Activated naive CD4-positive, alpha-beta T cell treated with anti-CD3 and anti-CD28 coated beads for 36 hours (primary cell): Measurements from ENCODE around the gene FIGN. TPM values are rescaled to one million over a fixed set of nuclear protein-coding genes. Genes with fewer than 3 reads are reported as not detected.

Experiments
- CTCF ChIA-PET: fragments of 350-600 bp; sonication (Branson Sonifier 250); formaldehyde crosslinking; loops from one replicate; lab custom pipeline; 2021; ENCODE audit warnings: antibody characterized with exemption; lab: Charles Lee
- DNase-seq: peaks from one replicate; pipeline ENCODE4 v3.0.0-alpha.2; 2020
- H3K27ac Mint-ChIP-seq: one replicate; pipeline ENCODE4 v1.8.0; 2021; ENCODE audit warnings: mild to moderate bottlenecking, mixed read lengths
- H3K27me3 Mint-ChIP-seq: one replicate; pipeline ENCODE4 v1.8.0; 2021; ENCODE audit warnings: low read depth, mixed read lengths
- H3K36me3 Mint-ChIP-seq: one replicate; pipeline ENCODE4 v1.8.0; 2021; ENCODE audit warnings: low read depth, mixed read lengths
- H3K4me1 Mint-ChIP-seq: one replicate; pipeline ENCODE4 v1.8.0; 2021; ENCODE audit warnings: low read depth, mixed read lengths
- H3K4me3 Mint-ChIP-seq: one replicate; pipeline ENCODE4 v1.8.0; 2021; ENCODE audit warnings: mild to moderate bottlenecking, moderate library complexity, mixed read lengths
- H3K9me3 Mint-ChIP-seq: one replicate; pipeline ENCODE4 v1.8.0; 2021; ENCODE audit warnings: mixed read lengths
- intact Hi-C: fragments of 100-400 bp; cut with micrococcal nuclease; formaldehyde crosslinking; loops from one replicate; pipeline ENCODE4 v1.15.1; 2023
- total RNA-seq, 2 experiments: library from RNA; stranded (reverse); gene quantifications; one replicate each; pipeline ENCODE4 v1.2.3, GENCODE V29; 2021

Gene FIGN
- total RNA-seq, 2 experiments from 2014 or later, result not detected

- Mint-ChIP-seq H3K4me1 (peaks cover 4% of the 10 kb centered on the region), H3K4me3 (no peak overlapping the region)
- CTCF ChIA-PET, result no interaction called here
Observed at GRCh38 chr2:163733956-163734355, 1.9 kb downstream of the FIGN start.

GRCh38 chr2:163733301-163733938 is 2.4 kb downstream of the FIGN start:
- Mint-ChIP-seq H3K27me3 (peaks cover 22% of the 10 kb centered on the region), H3K27ac (no peak overlapping the region), H3K9me3 (no peaks in the 10 kb centered on the region), H3K4me1 (peaks cover 4% of the 10 kb centered on the region), H3K36me3 (peaks cover 2% of the 10 kb centered on the region), H3K4me3 (no peak overlapping the region)
- no peak for DNase-seq
- intact Hi-C loops, result no loop called here
- CTCF ChIA-PET, result no interaction called here

More at GRCh38 chr2:163733956-163734355, 1.9 kb downstream of the FIGN start:
- peaks cover 22% of the 10 kb centered on the region for H3K27me3 Mint-ChIP-seq
- DNase-seq, result no peak
- peaks cover 2% of the 10 kb centered on the region for H3K36me3 Mint-ChIP-seq
- H3K27ac Mint-ChIP-seq, result no peak overlapping the region
- intact Hi-C loops, result no loop called here
- H3K9me3 Mint-ChIP-seq, result no peaks in the 10 kb centered on the region

GRCh38 chr2:163732727-163733126 is 3.1 kb downstream of the FIGN start:
- peaks cover 4% of the 10 kb centered on the region for H3K4me1 Mint-ChIP-seq
- no peak overlapping the region for H3K4me3 Mint-ChIP-seq
- H3K36me3 Mint-ChIP-seq, result peaks cover 2% of the 10 kb centered on the region
- no peak for DNase-seq
- H3K27ac Mint-ChIP-seq, result no peak overlapping the region
- CTCF ChIA-PET, result no interaction called here
- H3K9me3 Mint-ChIP-seq, result no peaks in the 10 kb centered on the region
- peaks cover 21% of the 10 kb centered on the region for H3K27me3 Mint-ChIP-seq
- intact Hi-C loops, result no loop called here

- Mint-ChIP-seq H3K4me1 (peaks cover 4% of the 10 kb centered on the region), H3K4me3 (no peak overlapping the region), H3K27ac (no peak overlapping the region), H3K27me3 (peaks cover 13% of the 10 kb centered on the region), H3K36me3 (peaks cover 2% of the 10 kb centered on the region), H3K9me3 (no peaks in the 10 kb centered on the region)
- CTCF ChIA-PET, result no interaction called here
- intact Hi-C loops, result no loop called here
- no peak for DNase-seq
Observed at GRCh38 chr2:163731735-163732134, 4.1 kb downstream of the FIGN start.

GRCh38 chr2:163730556-163730955 is 5.3 kb downstream of the FIGN start:
- CTCF ChIA-PET, result no interaction called here
- intact Hi-C loops, result no loop called here
- H3K36me3 Mint-ChIP-seq, result no peaks in the 10 kb centered on the region
- H3K27ac Mint-ChIP-seq, result no peak overlapping the region
- H3K4me1 Mint-ChIP-seq, result no peaks in the 10 kb centered on the region
- H3K27me3 Mint-ChIP-seq, result peaks cover 8% of the 10 kb centered on the region
- H3K4me3 Mint-ChIP-seq, result no peak overlapping the region
- H3K9me3 Mint-ChIP-seq, result no peaks in the 10 kb centered on the region
- DNase-seq, result no peak

GRCh38 chr2:163729636-163730273 is 6.1 kb downstream of the FIGN start:
- Mint-ChIP-seq H3K36me3 (no peaks in the 10 kb centered on the region), H3K27me3 (peaks cover 3% of the 10 kb centered on the region), H3K4me1 (no peaks in the 10 kb centered on the region), H3K27ac (no peak overlapping the region), H3K9me3 (no peaks in the 10 kb centered on the region), H3K4me3 (no peak overlapping the region)
- DNase-seq, result no peak
- intact Hi-C loops, result no loop called here
- CTCF ChIA-PET, result no interaction called here

GRCh38 chr2:163723881-163724280 is 11.9 kb downstream of the FIGN start:
- no peak for DNase-seq
- H3K36me3 Mint-ChIP-seq, result no peaks in the 10 kb centered on the region
- no peaks in the 10 kb centered on the region for H3K9me3 Mint-ChIP-seq
- no peaks in the 10 kb centered on the region for H3K4me1 Mint-ChIP-seq
- H3K4me3 Mint-ChIP-seq, result no peak overlapping the region
- intact Hi-C loops, result no loop called here
- no peaks in the 10 kb centered on the region for H3K27me3 Mint-ChIP-seq
- no peak overlapping the region for H3K27ac Mint-ChIP-seq
- CTCF ChIA-PET, result no interaction called here

- Mint-ChIP-seq H3K9me3 (no peaks in the 10 kb centered on the region), H3K36me3 (no peaks in the 10 kb centered on the region), H3K27me3 (no peaks in the 10 kb centered on the region), H3K27ac (no peak overlapping the region), H3K4me3 (no peak overlapping the region), H3K4me1 (no peaks in the 10 kb centered on the region)
- DNase-seq, result no peak
- CTCF ChIA-PET, result no interaction called here
- intact Hi-C loops, result no loop called here
Observed at GRCh38 chr2:163723348-163723747, 12.5 kb downstream of the FIGN start.

GRCh38 chr2:163719331-163719730 is 16.5 kb downstream of the FIGN start:
- no peak for DNase-seq
- no peaks in the 10 kb centered on the region for H3K27me3 Mint-ChIP-seq
- intact Hi-C loops, result no loop called here
- H3K4me1 Mint-ChIP-seq, result no peaks in the 10 kb centered on the region
- H3K9me3 Mint-ChIP-seq, result no peaks in the 10 kb centered on the region
- H3K27ac Mint-ChIP-seq, result no peak overlapping the region
- H3K4me3 Mint-ChIP-seq, result no peak overlapping the region
- no peaks in the 10 kb centered on the region for H3K36me3 Mint-ChIP-seq
- CTCF ChIA-PET, result no interaction called here

GRCh38 chr2:163717993-163718680 is 17.7 kb downstream of the FIGN start:
- intact Hi-C loops, result no loop called here
- H3K36me3 Mint-ChIP-seq, result no peaks in the 10 kb centered on the region
- H3K4me1 Mint-ChIP-seq, result no peaks in the 10 kb centered on the region
- no peak for DNase-seq
- no peak overlapping the region for H3K4me3 Mint-ChIP-seq
- no peak overlapping the region for H3K27ac Mint-ChIP-seq
- H3K9me3 Mint-ChIP-seq, result no peaks in the 10 kb centered on the region
- no peaks in the 10 kb centered on the region for H3K27me3 Mint-ChIP-seq
- CTCF ChIA-PET, result no interaction called here

GRCh38 chr2:163717515-163717914 is 18.3 kb downstream of the FIGN start:
- CTCF ChIA-PET, result interaction anchor here (0.5 kb wide), 1 partner anchor 534 kb away, joined by 3 read pairs; no protein-coding TSS in a partner anchor
- no peak overlapping the region for H3K27ac Mint-ChIP-seq
- H3K9me3 Mint-ChIP-seq, result no peaks in the 10 kb centered on the region
- no peak for DNase-seq
- no peaks in the 10 kb centered on the region for H3K4me1 Mint-ChIP-seq
- H3K27me3 Mint-ChIP-seq, result no peaks in the 10 kb centered on the region
- intact Hi-C loops, result no loop called here
- H3K4me3 Mint-ChIP-seq, result no peak overlapping the region
- H3K36me3 Mint-ChIP-seq, result no peaks in the 10 kb centered on the region

GRCh38 chr2:163716101-163716500 is 19.7 kb downstream of the FIGN start:
- Mint-ChIP-seq H3K27ac (no peak overlapping the region), H3K27me3 (no peaks in the 10 kb centered on the region), H3K9me3 (no peaks in the 10 kb centered on the region), H3K4me3 (no peak overlapping the region), H3K36me3 (no peaks in the 10 kb centered on the region), H3K4me1 (no peaks in the 10 kb centered on the region)
- DNase-seq, result no peak
- CTCF ChIA-PET, result no interaction called here
- intact Hi-C loops, result no loop called here

- no peak overlapping the region for H3K27ac Mint-ChIP-seq
- H3K4me1 Mint-ChIP-seq, result no peaks in the 10 kb centered on the region
- no peaks in the 10 kb centered on the region for H3K27me3 Mint-ChIP-seq
- CTCF ChIA-PET, result no interaction called here
- no peak overlapping the region for H3K4me3 Mint-ChIP-seq
- H3K9me3 Mint-ChIP-seq, result no peaks in the 10 kb centered on the region
- intact Hi-C loops, result no loop called here
- DNase-seq, result no peak
- no peaks in the 10 kb centered on the region for H3K36me3 Mint-ChIP-seq
Observed at GRCh38 chr2:163715668-163716067, 20.1 kb downstream of the FIGN start.
